SK-N-SH treated with all-trans-retinoic acid at 6 μM for 48 hours (cell line): ENCODE measurements around the gene PRPF38B.

Experiments
- ARNTL ChIP-seq: fragments of 450-650 bp; formaldehyde crosslinking; IDR thresholded peaks from 2 replicates; pipeline ENCODE4 v1.5.0; 2020; ENCODE audit warnings: low read depth, mild to moderate bottlenecking, moderate library complexity, borderline replicate concordance
- CREB5 ChIP-seq: fragments of 250-450 bp; sonication (Bioruptor Pico); IDR thresholded peaks from 2 replicates; pipeline ENCODE4 v1.5.1; 2020; ENCODE audit warnings: low read depth, mild to moderate bottlenecking, moderate library complexity
- CSDC2 ChIP-seq: fragments of 250-450 bp; sonication (Bioruptor Pico); IDR thresholded peaks from 2 replicates; pipeline ENCODE4 v1.5.0; 2020; ENCODE audit warnings: mild to moderate bottlenecking, moderate library complexity
- GLIS3 ChIP-seq: fragments of 250-450 bp; sonication (Bioruptor Pico); IDR thresholded peaks from 2 replicates; pipeline ENCODE4 v1.5.0; 2020; ENCODE audit warnings: mild to moderate bottlenecking, moderate library complexity
- ISL1 ChIP-seq: fragments of 250-450 bp; sonication (Bioruptor Pico); IDR thresholded peaks from 2 replicates; pipeline ENCODE4 v2.1.2; 2022; ENCODE audit warnings: mild to moderate bottlenecking, moderate library complexity
- PATZ1 ChIP-seq: fragments of 250-450 bp; sonication (Bioruptor Pico); IDR thresholded peaks from 2 replicates; pipeline ENCODE4 v1.8.0; 2020; ENCODE audit warnings: mild to moderate bottlenecking, moderate library complexity, borderline replicate concordance
- PPARA ChIP-seq: fragments of 250-450 bp; sonication (Bioruptor Pico); IDR thresholded peaks from 2 replicates; pipeline ENCODE4 v1.5.0; 2020; ENCODE audit warnings: mild to moderate bottlenecking, borderline replicate concordance
- SNAI2 ChIP-seq: fragments of 250-450 bp; sonication (Bioruptor Pico); IDR thresholded peaks from 2 replicates; pipeline ENCODE4 v1.5.0; 2020; ENCODE audit warnings: mild to moderate bottlenecking, moderate library complexity
- TCF4 ChIP-seq: fragments of 250-450 bp; sonication (Bioruptor Pico); IDR thresholded peaks from 2 replicates; pipeline ENCODE4 v1.8.0; 2021; ENCODE audit warnings: mild to moderate bottlenecking, moderate library complexity, borderline replicate concordance
- ZC3H10 ChIP-seq: fragments of 250-450 bp; sonication (Bioruptor Pico); IDR thresholded peaks from 2 replicates; pipeline ENCODE4 v1.5.1; 2021; ENCODE audit warnings: mild to moderate bottlenecking, moderate library complexity
- ZFP3 ChIP-seq: fragments of 250-450 bp; sonication (Bioruptor Pico); IDR thresholded peaks from 2 replicates; pipeline ENCODE4 v1.5.0; 2020; ENCODE audit warnings: mild to moderate bottlenecking, moderate library complexity

GRCh38 chr1:108678706-108679105 lies 13.4 kb upstream of the PRPF38B start:
- TF ChIP-seq TCF4: no peak
- no peak for TF ChIP-seq PATZ1 (CRISPR knock-in tag)
- no peak for TF ChIP-seq ISL1 (CRISPR knock-in tag)
- no peak for TF ChIP-seq CREB5 (CRISPR knock-in tag)
- no peak for TF ChIP-seq GLIS3 (CRISPR knock-in tag)
- no peak for TF ChIP-seq ZC3H10
- no peak for TF ChIP-seq SNAI2
- TF ChIP-seq CSDC2 (CRISPR knock-in tag): no peak
- TF ChIP-seq PPARA: no peak
- TF ChIP-seq ARNTL: no peak
- TF ChIP-seq ZFP3 (CRISPR knock-in tag): no peak
